ENCODE measurements around the gene CYP4F12. TPM values are rescaled to one million over a fixed set of nuclear protein-coding genes. Genes with fewer than 3 reads are reported as not detected.

CYP4F12 gene
- not detected in 2 replicates for total RNA-seq

GRCh38 chr19:15672580-15673175 lies at the start of gene CYP4F12:
TSS of gene CYP4F12 (plus strand) at chr19:15673087. CDS start at chr19:15673530, 443 bp downstream.

GRCh38 chr19:15640294-15640903 lies 32.5 kb upstream of the CYP4F12 start, which contains the start of gene CYP4F3:
TSS of gene CYP4F3 (plus strand) at chr19:15640897. CDS start at chr19:15641416, 519 bp downstream.

GRCh38 chr19:15727724-15728123 lies 54.8 kb downstream of the CYP4F12 start, which contains the start of gene OR10H2:
TSS of gene OR10H2 (plus strand) at chr19:15728024. CDS start at chr19:15728044, 20 bp downstream.

GRCh38 chr19:15737722-15738121 lies 64.8 kb downstream of the CYP4F12 start, which contains the start of gene OR10H3:
TSS of gene OR10H3 (plus strand) at chr19:15737985. CDS start at chr19:15741393, 3,408 bp downstream.

Other genes starting within 250 kb of the CYP4F12 start
- 27.5 and 34.1 TPM in 2 replicates for gene WIZ, start 223.1 kb upstream of the CYP4F12 start, total RNA-seq
- gene RASAL3, start 208.5 kb upstream of the CYP4F12 start, total RNA-seq, result 0.16 TPM in 1 of 2 replicates, not detected in the other
- gene PGLYRP2, start 193.6 kb upstream of the CYP4F12 start, total RNA-seq, result not detected in 2 replicates
- gene CYP4F22, start 164.6 kb upstream of the CYP4F12 start, total RNA-seq, result not detected in 2 replicates
- not detected in 2 replicates for gene CYP4F8, start 57.9 kb upstream of the CYP4F12 start, total RNA-seq
- gene CYP4F3, start 32.2 kb upstream of the CYP4F12 start, total RNA-seq, result not detected in 2 replicates
- gene OR10H2, start 54.9 kb downstream of the CYP4F12 start, total RNA-seq, result not detected in 2 replicates
- not detected in 2 replicates for gene OR10H3, start 64.9 kb downstream of the CYP4F12 start, total RNA-seq
- not detected in 2 replicates for gene OR10H5, start 114.6 kb downstream of the CYP4F12 start, total RNA-seq
- gene OR10H1, start 142.6 kb downstream of the CYP4F12 start, total RNA-seq, result not detected in 2 replicates
- not detected in 2 replicates for gene CYP4F2, start 225.0 kb downstream of the CYP4F12 start, total RNA-seq

Data from cardiac atrium fibroblast (primary cell).